HCT116 (cell line): ENCODE measurements around the gene CRTC3. TPM values are rescaled to one million over a fixed set of nuclear protein-coding genes. Genes with fewer than 3 reads are reported as not detected.

Source experiments
- ATAC-seq: fragments of 200-7000 bp; cut with Tn5 transposase; 2 replicates; pipeline ENCODE4 v1.9.1; 2020; ENCODE audit warnings: mild to moderate bottlenecking, moderate library complexity
- BruUV-seq: library from RNA; stranded (reverse); fragments of 400-500 nt; replicated peaks from 2 replicates; lab custom pipeline; 2021; lab: Mats Ljungman, UMichigan
- CTCF ChIA-PET: fragments of 300-600 bp; sonication (Branson Sonifier 250); formaldehyde crosslinking; loops from one replicate; lab custom pipeline; 2021; ENCODE audit warnings: antibody characterized with exemption; lab: Charles Lee
- POLR2A ChIA-PET: fragments of 300-600, 350-600 bp; sonication (Branson Sonifier 250); formaldehyde crosslinking; loops from one replicate; lab custom pipeline; 2021; ENCODE audit warnings: antibody characterized with exemption; lab: Charles Lee
- RAD21 ChIA-PET, 2 experiments: fragments of 300-600 bp; sonication (Branson Sonifier 250); formaldehyde crosslinking; loops; one replicate each; lab custom pipeline; 2023; ENCODE audit warnings: low total read pairs in 2 of 2; ENCODE audit not compliant: uncharacterized antibody in 2 of 2, unreplicated experiment in 2 of 2, low non-redundant PET in 1 of 2; lab: Charles Lee
- DNase-seq: peaks from one replicate; pipeline ENCODE4 v3.0.0-alpha.2; 2010; ENCODE audit warnings: low read depth, low spot score
- H2AFZ ChIP-seq: fragments of 200-600 bp; shearing (Covaris generic), sonication (generic); 2 replicates; pipeline ENCODE4 v1.6.1; 2017; ENCODE audit warnings: low read depth, mixed run types, mixed read lengths, antibody characterized with exemption, low read length; ENCODE audit not compliant: poor library complexity, severe bottlenecking
- H3K27ac ChIP-seq: 2 replicates; pipeline ENCODE4 v1.5.1; 2012; ENCODE audit warnings: low read depth, low read length
- H3K27me3 ChIP-seq: fragments of 200-600 bp; sonication (generic); 2 replicates; pipeline ENCODE4 v1.6.1; 2016; ENCODE audit warnings: mixed run types, low read length, mixed read lengths; ENCODE audit not compliant: insufficient read depth
- H3K36me3 ChIP-seq, 2 experiments: fragments of 200-500 bp in 1 of 2; fragments of 200-600 bp in 1 of 2; sonication (Bioruptor generic) in 1 of 2; sonication (generic) in 1 of 2; 2 replicates each; pipeline versions ENCODE4 v1.5.1 to v1.6.1; 2014 to 2016; ENCODE audit warnings: low read length in 2 of 2, inconsistent platforms in 1 of 2, mixed read lengths in 1 of 2, mixed run types in 1 of 2; ENCODE audit not compliant: insufficient read depth in 2 of 2, control insufficient read depth in 1 of 2
- H3K4me1 ChIP-seq, 2 experiments: fragments of 200-600 bp in 1 of 2; sonication (generic) in 1 of 2; 2 replicates each; pipeline versions ENCODE4 v1.5.1 to v1.6.1; 2012 to 2017; ENCODE audit warnings: low read length in 2 of 2, inconsistent platforms in 1 of 2, mild to moderate bottlenecking in 1 of 2, mixed read lengths in 1 of 2, mixed run types in 1 of 2, moderate library complexity in 1 of 2; ENCODE audit not compliant: insufficient read depth in 2 of 2, control insufficient read depth in 1 of 2
- H3K4me2 ChIP-seq: fragments of 200-600 bp; sonication (generic); 2 replicates; pipeline ENCODE4 v1.6.1; 2017; ENCODE audit warnings: mixed run types, low read length, mixed read lengths
- H3K4me3 ChIP-seq, 2 experiments: fragments of 200-600 bp in 1 of 2; sonication (generic) in 1 of 2; replicated peaks in 1 of 2; 2 replicates each; pipeline ENCODE4 v1.5.1; 2011 to 2016; ENCODE audit warnings: low read length in 2 of 2, control low read depth in 1 of 2, low read depth in 1 of 2, mild to moderate bottlenecking in 1 of 2, mixed read lengths in 1 of 2, mixed run types in 1 of 2
- H3K79me2 ChIP-seq: fragments of 200-600 bp; sonication (generic); 2 replicates; pipeline ENCODE4 v1.6.1; 2017; ENCODE audit warnings: mild to moderate bottlenecking, mixed run types, low read length, moderate library complexity, mixed read lengths; ENCODE audit not compliant: insufficient read depth
- H3K9ac ChIP-seq: fragments of 200-600 bp; sonication (generic); 2 replicates; pipeline ENCODE4 v1.6.1; 2016; ENCODE audit warnings: low read length, mixed read lengths
- H3K9me2 ChIP-seq: fragments of 200-600 bp; sonication (generic), shearing (Covaris generic); 2 replicates; pipeline ENCODE4 v1.6.1; 2017; ENCODE audit warnings: mixed run types, mild to moderate bottlenecking, moderate library complexity; ENCODE audit not compliant: insufficient read depth
- H3K9me3 ChIP-seq, 2 experiments: fragments of 200-500 bp in 1 of 2; fragments of 200-600 bp in 1 of 2; sonication (Bioruptor generic) in 1 of 2; sonication (generic) in 1 of 2; 2 replicates each; pipeline ENCODE4 v1.6.1; 2014 to 2017; ENCODE audit warnings: low read length in 2 of 2, mixed read lengths in 2 of 2, inconsistent platforms in 1 of 2, low read depth in 1 of 2, mild to moderate bottlenecking in 1 of 2, mixed run types in 1 of 2, moderate library complexity in 1 of 2; ENCODE audit not compliant: control insufficient read depth in 1 of 2, insufficient read depth in 1 of 2
- H4K20me1 ChIP-seq: fragments of 200-600 bp; sonication (generic), shearing (Covaris generic); 2 replicates; pipeline ENCODE4 v1.6.1; 2017; ENCODE audit warnings: mixed run types, mild to moderate bottlenecking, moderate library complexity; ENCODE audit not compliant: insufficient read depth
- ATF3 ChIP-seq: IDR thresholded peaks from 2 replicates; pipeline ENCODE4 v1.6.1; 2012
- CEBPB ChIP-seq: IDR thresholded peaks from 2 replicates; pipeline ENCODE4 v1.6.1; 2012; ENCODE audit warnings: low read depth
- EGR1 ChIP-seq: IDR thresholded peaks from 2 replicates; pipeline ENCODE4 v1.6.1; 2012; ENCODE audit warnings: low read depth
- ELF1 ChIP-seq: IDR thresholded peaks from 2 replicates; pipeline ENCODE4 v1.6.1; 2012; ENCODE audit warnings: low read depth, borderline replicate concordance
- RAD21 ChIP-seq: IDR thresholded peaks from 2 replicates; pipeline ENCODE4 v1.6.1; 2012; ENCODE audit warnings: low read depth, mild to moderate bottlenecking
- REST ChIP-seq: IDR thresholded peaks from 2 replicates; pipeline ENCODE4 v1.6.1; 2012; ENCODE audit warnings: low read depth
- SIN3A ChIP-seq: IDR thresholded peaks from 2 replicates; pipeline ENCODE4 v1.6.1; 2012; ENCODE audit warnings: low read depth
- SP1 ChIP-seq: IDR thresholded peaks from 2 replicates; pipeline ENCODE4 v1.6.1; 2012; ENCODE audit warnings: low read depth
- SRF ChIP-seq: IDR thresholded peaks from 2 replicates; pipeline ENCODE4 v1.6.1; 2012; ENCODE audit warnings: low read depth
- intact Hi-C: fragments of 100-400 bp; cut with micrococcal nuclease; formaldehyde crosslinking; loops from 2 replicates; pipeline ENCODE4 v1.10.0; 2022
- total RNA-seq: library from RNA; stranded (reverse); gene quantifications from one replicate; pipeline ENCODE4 v1.2.1, GENCODE V29; 2021; ENCODE audit not compliant: unreplicated experiment
- TF ChIP-seq, protein P1 (sequence below): IDR thresholded peaks from 2 replicates; pipeline ENCODE4 v1.6.1; 2011; ENCODE audit warnings: mild to moderate bottlenecking, low read length, moderate library complexity; ENCODE audit not compliant: insufficient replicate concordance; ENCODE audit errors: extremely low read depth

CRTC3 gene
- total RNA-seq, 1 experiment from 2014 or later = 20.7 TPM

- no peaks in the 10 kb centered on the region for H4K20me1 ChIP-seq
- CTCF ChIA-PET = no interaction called here
- no peaks in the 10 kb centered on the region for H3K9me2 ChIP-seq
- no peaks in the 10 kb centered on the region for H3K79me2 ChIP-seq
- TF ChIP-seq EGR1 (no peak), SP1 (no peak), RAD21 (no peak), CEBPB (no peak), REST (no peak), SRF (no peak), ELF1 (no peak), SIN3A (no peak), ATF3 (no peak)
- TF ChIP-seq, protein P1, sequence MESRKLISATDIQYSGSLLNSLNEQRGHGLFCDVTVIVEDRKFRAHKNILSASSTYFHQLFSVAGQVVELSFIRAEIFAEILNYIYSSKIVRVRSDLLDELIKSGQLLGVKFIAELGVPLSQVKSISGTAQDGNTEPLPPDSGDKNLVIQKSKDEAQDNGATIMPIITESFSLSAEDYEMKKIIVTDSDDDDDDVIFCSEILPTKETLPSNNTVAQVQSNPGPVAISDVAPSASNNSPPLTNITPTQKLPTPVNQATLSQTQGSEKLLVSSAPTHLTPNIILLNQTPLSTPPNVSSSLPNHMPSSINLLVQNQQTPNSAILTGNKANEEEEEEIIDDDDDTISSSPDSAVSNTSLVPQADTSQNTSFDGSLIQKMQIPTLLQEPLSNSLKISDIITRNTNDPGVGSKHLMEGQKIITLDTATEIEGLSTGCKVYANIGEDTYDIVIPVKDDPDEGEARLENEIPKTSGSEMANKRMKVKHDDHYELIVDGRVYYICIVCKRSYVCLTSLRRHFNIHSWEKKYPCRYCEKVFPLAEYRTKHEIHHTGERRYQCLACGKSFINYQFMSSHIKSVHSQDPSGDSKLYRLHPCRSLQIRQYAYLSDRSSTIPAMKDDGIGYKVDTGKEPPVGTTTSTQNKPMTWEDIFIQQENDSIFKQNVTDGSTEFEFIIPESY = no peak
- no peak overlapping the region for H3K4me3 ChIP-seq
- peaks cover 7 to 12% of the 10 kb centered on the region in 2 experiments; a peak in 2 of 4 replicates for H3K36me3 ChIP-seq
- intact Hi-C loops = no loop called here
- H3K9me3 ChIP-seq = no peaks in the 10 kb centered on the region
- no peak overlapping the region for H3K9ac ChIP-seq
- no peak overlapping the region for H3K27ac ChIP-seq
- DNase-seq = no peak
- no peak for ATAC-seq
- no peak overlapping the region for H3K4me2 ChIP-seq
- BruUV-seq = no TSS peak
- no peaks in the 10 kb centered on the region for H3K4me1 ChIP-seq
- no peak overlapping the region for H2AFZ ChIP-seq
- RAD21 ChIA-PET = no interaction called here
- H3K27me3 ChIP-seq = no peaks in the 10 kb centered on the region
- POLR2A ChIA-PET = no interaction called here
Measured at GRCh38 chr15:90625037-90625436, 95.3 kb downstream of the CRTC3 start.
